ENCODE results near the gene SLC35A3. TPM values are rescaled to one million over a fixed set of nuclear protein-coding genes. Genes with fewer than 3 reads are reported as not detected.

Gene SLC35A3
- polyA plus RNA-seq, 1 donor (not counting 4 experiments of a cell fraction or from before 2014, with no cell fraction given): 25.9 TPM

GRCh38 chr1:100019220-100019619, 49.4 kb downstream of the SLC35A3 start:
- dilution Hi-C loops (cut with MboI; ENCODE audit: extremely low pct_ligation_motif_present, low sequenced_read_pairs): no loop called here
- TF ChIP-seq EZH2 (IDR thresholded peaks at IDR 0.05; ENCODE audit: low read length) (no peak), CTCF (optimal IDR thresholded peaks at IDR 0.05 in 1 of 3, IDR thresholded peaks at IDR 0.05 in 1 of 3, conservative IDR thresholded peaks at IDR 0.05 in 1 of 3; ENCODE audit: extremely low read depth in 1 of 3, insufficient read depth in 2 of 3, low read length in 3 of 3) (no peak)
- H3K4me1 ChIP-seq (ENCODE audit: control insufficient read depth, extremely low read depth, insufficient read depth, low read length): no peaks in the 10 kb centered on the region
- no peaks in the 10 kb centered on the region for H3K27me3 ChIP-seq (ENCODE audit: control insufficient read depth, extremely low read depth, insufficient read depth, low read length)
- H3K9ac ChIP-seq (ENCODE audit: control insufficient read depth, extremely low read depth, insufficient read depth, low read length): no peak overlapping the region
- no peak overlapping the region for H3K4me2 ChIP-seq (ENCODE audit: control insufficient read depth, extremely low read depth, insufficient read depth, low read depth, low read length)
- H3K79me2 ChIP-seq (ENCODE audit: control insufficient read depth, insufficient read depth, low read length): no peaks in the 10 kb centered on the region
- no peaks in the 10 kb centered on the region for H4K20me1 ChIP-seq (ENCODE audit: control insufficient read depth, extremely low read depth, insufficient read depth, low read length)
- no peak overlapping the region for H3K27ac ChIP-seq (ENCODE audit: control insufficient read depth, insufficient read depth, low read length)
- H2AFZ ChIP-seq (ENCODE audit: control insufficient read depth, low read length): no peak overlapping the region
- H3K36me3 ChIP-seq (ENCODE audit: control insufficient read depth in 2 of 2, extremely low read depth in 1 of 2, insufficient read depth in 2 of 2, low read length in 2 of 2): peaks cover 3% of the 10 kb centered on the region in 2 experiments
- DNase-seq (ENCODE audit: low read depth, low spot score): no peak
- no peak for FAIRE-seq
- H3K4me3 ChIP-seq (ENCODE audit: control insufficient read depth in 2 of 3, extremely low read depth in 1 of 3, insufficient read depth in 2 of 3, low read depth in 1 of 3, low read length in 3 of 3): no peak overlapping the region
- no peaks in the 10 kb centered on the region for H3K9me3 ChIP-seq (ENCODE audit: control insufficient read depth, low read depth, low read length)
- H3K9me1 ChIP-seq (ENCODE audit: control insufficient read depth, extremely low read depth, insufficient read depth, low read length): no peaks in the 10 kb centered on the region

- no peak for DNase-seq (ENCODE audit: low read depth, low spot score)
- TF ChIP-seq EZH2 (IDR thresholded peaks at IDR 0.05; ENCODE audit: low read length): no peak
- no peak for TF ChIP-seq CTCF (optimal IDR thresholded peaks at IDR 0.05 in 1 of 3, IDR thresholded peaks at IDR 0.05 in 1 of 3, conservative IDR thresholded peaks at IDR 0.05 in 1 of 3; ENCODE audit: extremely low read depth in 1 of 3, insufficient read depth in 2 of 3, low read length in 3 of 3)
- no peaks in the 10 kb centered on the region for H3K9me3 ChIP-seq (ENCODE audit: control insufficient read depth, low read depth, low read length)
- no peaks in the 10 kb centered on the region for H3K79me2 ChIP-seq (ENCODE audit: control insufficient read depth, insufficient read depth, low read length)
- H3K9me1 ChIP-seq (ENCODE audit: control insufficient read depth, extremely low read depth, insufficient read depth, low read length): no peaks in the 10 kb centered on the region
- FAIRE-seq: no peak
- peaks cover 3% of the 10 kb centered on the region in 2 experiments for H3K36me3 ChIP-seq (ENCODE audit: control insufficient read depth in 2 of 2, extremely low read depth in 1 of 2, insufficient read depth in 2 of 2, low read length in 2 of 2)
- H3K4me3 ChIP-seq (ENCODE audit: control insufficient read depth in 2 of 3, extremely low read depth in 1 of 3, insufficient read depth in 2 of 3, low read depth in 1 of 3, low read length in 3 of 3): no peak overlapping the region
- H3K27me3 ChIP-seq (ENCODE audit: control insufficient read depth, extremely low read depth, insufficient read depth, low read length): no peaks in the 10 kb centered on the region
- no peak overlapping the region for H2AFZ ChIP-seq (ENCODE audit: control insufficient read depth, low read length)
- H3K4me2 ChIP-seq (ENCODE audit: control insufficient read depth, extremely low read depth, insufficient read depth, low read depth, low read length): no peak overlapping the region
- H3K27ac ChIP-seq (ENCODE audit: control insufficient read depth, insufficient read depth, low read length): no peak overlapping the region
- no peak overlapping the region for H3K9ac ChIP-seq (ENCODE audit: control insufficient read depth, extremely low read depth, insufficient read depth, low read length)
- dilution Hi-C loops (cut with MboI; ENCODE audit: extremely low pct_ligation_motif_present, low sequenced_read_pairs): no loop called here
- H4K20me1 ChIP-seq (ENCODE audit: control insufficient read depth, extremely low read depth, insufficient read depth, low read length): no peaks in the 10 kb centered on the region
- no peaks in the 10 kb centered on the region for H3K4me1 ChIP-seq (ENCODE audit: control insufficient read depth, extremely low read depth, insufficient read depth, low read length)
These were observed 53.7 kb downstream of the SLC35A3 start for GRCh38 chr1:100023482-100023881.

Data from keratinocyte (primary cell).